HG03139 (cell line): ENCODE results near the gene SPART.

Experiments used
- ATAC-seq: cut with Tn5 transposase; IDR thresholded peaks from one replicate; pipeline ENCODE4 v1.9.1; 2021; ENCODE audit not compliant: unreplicated experiment

Gene SPART, protein sequence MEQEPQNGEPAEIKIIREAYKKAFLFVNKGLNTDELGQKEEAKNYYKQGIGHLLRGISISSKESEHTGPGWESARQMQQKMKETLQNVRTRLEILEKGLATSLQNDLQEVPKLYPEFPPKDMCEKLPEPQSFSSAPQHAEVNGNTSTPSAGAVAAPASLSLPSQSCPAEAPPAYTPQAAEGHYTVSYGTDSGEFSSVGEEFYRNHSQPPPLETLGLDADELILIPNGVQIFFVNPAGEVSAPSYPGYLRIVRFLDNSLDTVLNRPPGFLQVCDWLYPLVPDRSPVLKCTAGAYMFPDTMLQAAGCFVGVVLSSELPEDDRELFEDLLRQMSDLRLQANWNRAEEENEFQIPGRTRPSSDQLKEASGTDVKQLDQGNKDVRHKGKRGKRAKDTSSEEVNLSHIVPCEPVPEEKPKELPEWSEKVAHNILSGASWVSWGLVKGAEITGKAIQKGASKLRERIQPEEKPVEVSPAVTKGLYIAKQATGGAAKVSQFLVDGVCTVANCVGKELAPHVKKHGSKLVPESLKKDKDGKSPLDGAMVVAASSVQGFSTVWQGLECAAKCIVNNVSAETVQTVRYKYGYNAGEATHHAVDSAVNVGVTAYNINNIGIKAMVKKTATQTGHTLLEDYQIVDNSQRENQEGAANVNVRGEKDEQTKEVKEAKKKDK

DNA sequence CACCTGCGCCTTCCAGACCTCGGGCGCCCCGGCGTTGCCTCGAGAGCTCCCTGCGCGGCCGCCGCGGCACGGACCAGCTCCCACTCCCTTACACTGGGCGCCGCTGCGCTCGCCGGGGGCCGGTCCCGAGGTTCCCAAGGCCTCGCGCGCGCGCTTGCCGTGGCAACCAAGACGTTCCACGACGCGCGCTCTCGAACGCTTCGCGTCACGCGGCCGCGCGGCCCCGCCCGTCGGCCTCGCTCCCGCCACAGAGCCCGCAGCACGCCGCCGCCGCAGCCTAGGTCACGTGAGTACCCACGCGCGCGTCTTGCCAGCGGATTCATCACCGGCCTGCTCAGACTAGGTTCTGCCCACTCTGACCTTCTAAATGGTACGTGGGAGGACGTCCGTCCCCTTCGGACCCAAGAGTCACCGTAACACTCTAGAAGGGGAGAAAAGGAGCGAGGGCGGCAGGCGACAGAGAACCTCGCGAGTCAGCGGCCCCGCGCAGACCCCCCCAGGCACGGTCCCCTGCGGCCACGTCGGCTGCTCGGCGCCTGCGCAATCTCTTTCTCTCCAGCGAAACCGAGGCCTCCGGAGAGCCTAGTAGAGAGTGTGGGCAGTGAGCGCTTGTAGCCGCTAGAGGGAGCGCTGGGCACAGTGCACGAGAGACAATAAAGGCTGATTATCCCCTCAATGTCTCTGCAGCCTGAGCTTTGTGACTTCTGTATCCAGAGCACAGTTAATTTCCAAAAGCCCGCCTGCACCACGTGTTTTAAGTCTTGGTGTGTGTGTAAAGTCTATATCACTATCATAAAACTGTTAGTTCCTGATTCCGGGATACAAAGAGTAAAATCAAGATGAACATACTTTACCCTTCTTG is at the start of gene SPART:
Gene SPART, minus strand, starts transcription at position 173 of the 862 bp plus-strand sequence. CDS start 10,564 bp downstream, outside the sequence.
- ATAC-seq = peak; percentile 96

DNA sequence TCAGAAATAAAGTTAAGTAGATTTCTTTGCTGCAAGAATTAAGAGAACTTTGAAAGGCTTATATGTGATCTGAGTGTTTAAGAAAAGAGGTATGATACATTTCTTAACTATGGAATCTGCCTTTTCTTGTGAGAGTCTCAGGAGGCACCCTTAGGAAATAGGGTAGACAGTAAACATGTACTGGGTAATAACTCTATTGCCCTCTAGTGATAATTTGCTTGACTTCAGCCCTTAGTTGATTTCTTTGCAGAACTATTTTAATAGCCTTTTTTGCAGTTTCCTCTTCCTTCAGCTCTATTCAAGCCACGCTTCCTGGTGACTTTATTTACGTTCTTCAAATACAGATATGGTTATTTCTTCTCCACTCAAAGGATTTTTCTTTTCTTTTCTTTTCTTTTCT is 49.1 kb upstream of the SPART start:
- no peak for ATAC-seq

DNA sequence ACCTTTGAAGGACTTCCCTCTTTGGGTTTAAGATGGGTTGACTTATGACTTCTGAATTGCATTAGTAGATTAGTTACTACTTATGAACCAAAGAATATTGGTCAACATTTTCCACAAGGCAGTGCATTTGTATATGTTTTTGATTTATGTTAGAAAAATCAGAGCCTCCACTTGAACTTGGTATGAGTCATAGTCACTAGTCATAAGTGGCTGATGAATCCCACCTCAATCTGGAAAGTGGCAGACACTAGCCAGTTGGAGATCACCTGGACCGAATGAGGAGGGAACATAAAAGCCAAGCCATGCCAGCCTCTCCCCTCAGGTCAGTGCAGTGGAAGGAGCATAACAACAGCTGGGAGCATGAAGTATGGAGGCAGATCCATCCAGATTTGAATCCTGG is 39.3 kb upstream of the SPART start:
- ATAC-seq = no peak

DNA sequence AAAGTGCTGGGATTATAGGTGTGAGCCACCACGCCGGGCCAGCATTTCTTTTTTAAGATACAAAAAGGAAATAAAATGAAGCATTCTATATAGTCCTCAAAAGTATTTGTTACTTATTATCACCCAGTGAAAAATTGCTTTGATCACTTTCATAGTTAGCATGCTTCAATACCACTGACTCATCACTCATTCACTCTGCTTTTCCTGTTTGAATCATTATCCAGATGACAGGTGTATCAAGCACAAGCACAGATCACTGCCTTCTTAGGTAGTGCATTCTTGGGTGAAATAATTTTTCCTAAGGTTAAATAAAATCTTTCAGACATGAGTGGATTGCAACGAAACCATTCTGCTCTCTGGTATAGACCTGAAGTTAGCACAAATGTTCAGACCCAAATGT is 35.8 kb upstream of the SPART start:
- no peak for ATAC-seq

DNA sequence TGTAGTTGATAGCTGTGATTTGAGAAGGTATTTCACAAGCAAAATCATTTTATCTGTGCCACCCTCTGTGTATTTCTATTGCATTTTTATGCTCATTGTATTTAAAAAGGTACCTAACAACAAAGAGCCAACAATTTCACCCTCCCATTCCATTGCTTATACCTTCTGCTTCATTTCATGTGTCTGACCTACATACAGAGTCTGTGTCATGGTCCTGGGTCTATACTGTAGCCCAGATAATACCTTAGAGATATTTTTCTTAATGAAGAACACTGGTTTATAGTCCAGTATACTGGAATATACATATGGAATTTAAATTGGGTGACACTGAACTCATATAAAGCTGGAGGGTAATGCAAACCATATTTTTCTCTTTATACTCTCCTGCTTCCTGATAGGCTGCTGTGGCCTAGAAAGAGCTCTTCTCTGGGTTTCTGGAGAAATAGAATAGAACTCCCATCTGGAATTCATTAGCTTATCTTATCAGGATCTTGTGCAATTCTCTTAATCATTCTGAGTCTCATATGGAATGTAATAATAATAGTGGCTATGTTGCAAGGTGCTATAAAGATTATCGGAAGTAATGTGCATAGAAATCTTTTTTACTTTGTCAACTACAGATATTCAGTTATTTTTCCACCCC is 31.8 kb upstream of the SPART start:
- no peak for ATAC-seq

DNA sequence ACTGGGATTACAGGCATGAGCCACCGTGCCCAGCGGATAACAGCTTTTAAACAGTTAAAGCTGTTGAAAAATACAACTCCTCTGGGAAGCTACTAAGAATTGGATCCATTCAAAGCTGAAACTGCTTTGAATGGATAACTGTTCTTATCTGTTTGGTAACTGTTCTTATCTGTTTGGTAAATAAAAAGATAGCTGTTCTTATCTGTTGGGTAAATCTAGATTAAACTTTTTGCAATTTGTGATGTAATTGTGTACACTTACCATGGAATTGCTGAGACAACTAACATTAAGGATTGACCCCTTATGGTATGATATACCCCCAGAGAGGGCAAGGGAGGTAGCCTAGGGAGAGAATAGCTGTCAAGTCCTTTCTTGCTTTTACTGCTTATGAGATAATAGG is 27.9 kb upstream of the SPART start:
- ATAC-seq = no peak

DNA sequence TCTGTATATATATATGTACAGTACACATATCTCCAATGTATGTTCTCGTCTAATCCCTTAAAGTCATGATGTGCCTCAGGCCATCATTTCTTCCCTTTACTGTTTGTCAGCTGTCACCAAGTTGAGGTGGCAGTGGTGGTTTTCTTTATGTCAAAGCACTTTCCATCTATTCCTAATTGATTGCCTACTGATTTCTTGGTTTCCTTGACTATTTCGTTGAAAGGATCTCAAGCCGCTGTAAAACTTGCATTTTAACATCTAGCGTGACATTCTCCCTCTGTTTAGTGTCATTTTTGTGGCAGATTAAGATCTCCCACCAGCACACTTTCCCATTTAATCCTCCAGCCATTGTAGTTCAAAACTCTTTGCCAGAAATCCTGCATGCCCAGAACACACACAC is 25.0 kb upstream of the SPART start:
- ATAC-seq = no peak

DNA sequence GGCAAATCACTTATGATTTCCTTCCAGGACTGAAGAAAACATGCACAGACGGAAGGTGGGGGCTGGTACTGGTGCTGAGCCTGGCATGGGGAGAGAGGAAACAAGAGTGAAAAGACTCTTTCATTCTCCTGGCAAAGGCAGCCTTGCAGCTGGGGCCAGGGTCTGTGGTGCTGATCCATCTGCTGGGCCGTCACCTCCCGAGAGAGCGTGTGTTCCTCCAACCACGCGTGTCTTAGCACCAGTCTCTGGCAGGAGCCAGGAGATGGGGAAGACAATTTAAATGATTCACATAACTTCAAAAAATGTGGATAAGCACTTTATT is 23.9 kb upstream of the SPART start:
- ATAC-seq = no peak

DNA sequence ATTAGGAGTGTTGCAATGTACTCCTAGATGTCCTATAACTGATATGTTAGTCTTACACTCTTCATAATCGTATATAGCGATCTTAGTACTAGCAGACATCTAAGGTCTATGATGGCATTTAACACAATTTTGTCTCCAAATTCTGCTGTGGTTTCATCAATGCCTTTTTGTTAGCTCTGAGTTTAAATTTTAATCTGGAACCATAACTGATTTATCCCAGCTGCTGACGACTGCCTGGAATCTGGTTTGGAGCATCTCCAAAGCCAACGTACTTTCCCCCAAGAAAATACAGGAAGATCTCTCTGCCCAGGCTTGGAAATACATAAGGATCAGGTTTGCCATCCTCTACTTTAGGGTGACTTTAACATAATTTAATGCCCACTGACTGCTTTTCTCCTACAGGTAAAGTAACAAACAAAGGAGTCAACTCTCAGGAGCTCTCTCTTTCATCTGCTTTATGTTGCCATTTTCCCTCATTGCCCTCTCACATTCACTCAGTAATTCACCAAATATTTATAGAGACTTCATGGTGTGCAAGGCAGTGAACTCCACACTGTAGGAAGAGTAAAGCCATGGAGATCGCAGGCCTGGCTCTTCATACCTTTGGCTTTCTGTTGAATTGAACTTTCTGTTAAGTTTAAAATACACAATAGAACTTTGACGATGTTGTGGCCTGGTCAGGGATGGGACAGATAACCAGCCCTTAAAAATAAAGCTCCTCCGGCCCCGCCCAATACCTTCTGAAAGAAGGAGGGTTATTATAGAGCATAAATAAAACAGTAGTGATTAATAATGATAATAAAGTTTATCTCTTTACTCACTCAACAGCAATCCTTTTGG is 23.3 kb upstream of the SPART start:
- no peak for ATAC-seq

DNA sequence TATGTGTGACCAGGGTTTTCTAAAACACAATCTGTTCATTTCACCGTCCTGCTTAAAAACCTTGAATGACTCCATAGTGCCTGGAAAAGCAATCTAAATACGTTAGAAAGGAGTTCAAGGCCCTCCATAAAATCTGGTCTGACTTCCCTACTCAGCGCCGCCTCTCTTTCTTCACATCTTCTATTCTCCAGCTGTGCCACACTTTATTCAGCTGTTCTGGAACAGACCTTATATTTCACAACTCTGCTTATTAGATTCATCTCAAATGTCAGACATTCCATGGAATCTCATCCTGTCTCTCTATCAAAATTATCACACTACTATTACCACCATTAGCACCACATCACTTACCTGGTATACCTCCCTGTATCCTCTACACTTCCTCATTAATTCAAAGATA is 19.8 kb upstream of the SPART start:
- no peak for ATAC-seq

DNA sequence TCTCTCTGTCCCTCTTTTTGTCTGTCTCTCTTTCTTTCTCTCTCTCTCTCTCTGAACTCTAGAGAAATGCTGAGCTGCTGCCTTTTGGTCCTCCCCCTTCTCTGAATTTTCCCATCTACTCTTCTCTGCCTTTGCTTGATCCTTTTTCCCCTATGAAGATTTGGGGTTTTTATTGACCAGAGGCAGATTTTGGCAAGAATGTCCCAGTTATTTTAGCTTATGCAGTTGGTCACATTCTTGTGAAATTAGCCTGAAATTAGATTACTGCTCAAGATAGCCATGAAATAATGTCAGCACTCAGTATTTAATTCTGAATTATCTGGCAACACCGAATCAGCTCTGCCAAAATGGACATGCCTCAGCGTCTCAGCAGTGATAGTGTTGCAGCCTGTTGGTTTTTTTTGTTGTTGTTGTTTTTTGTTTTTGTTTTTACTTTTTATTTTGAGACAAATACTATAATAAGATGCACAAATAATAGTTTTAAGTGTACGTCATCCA is 17.2 kb upstream of the SPART start:
- ATAC-seq = no peak

DNA sequence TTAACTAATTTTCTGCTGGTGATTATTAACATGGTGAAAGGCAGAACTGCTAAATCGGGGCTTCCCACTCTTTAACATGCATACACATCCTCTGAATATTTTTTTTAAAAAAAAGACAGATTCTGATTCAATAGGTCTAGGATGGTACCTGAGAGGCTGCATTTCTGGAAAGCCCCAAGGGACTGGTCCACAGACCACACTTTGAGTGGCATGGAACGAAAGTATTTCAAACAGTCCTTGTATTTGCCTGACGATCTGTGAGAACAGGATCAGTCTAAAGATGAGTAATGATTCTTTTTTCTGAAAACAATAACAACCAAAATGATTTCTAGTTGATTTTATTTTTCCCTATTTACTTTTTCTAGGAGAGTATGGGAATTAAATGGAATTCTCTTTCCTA is 16.7 kb upstream of the SPART start:
- no peak for ATAC-seq

DNA sequence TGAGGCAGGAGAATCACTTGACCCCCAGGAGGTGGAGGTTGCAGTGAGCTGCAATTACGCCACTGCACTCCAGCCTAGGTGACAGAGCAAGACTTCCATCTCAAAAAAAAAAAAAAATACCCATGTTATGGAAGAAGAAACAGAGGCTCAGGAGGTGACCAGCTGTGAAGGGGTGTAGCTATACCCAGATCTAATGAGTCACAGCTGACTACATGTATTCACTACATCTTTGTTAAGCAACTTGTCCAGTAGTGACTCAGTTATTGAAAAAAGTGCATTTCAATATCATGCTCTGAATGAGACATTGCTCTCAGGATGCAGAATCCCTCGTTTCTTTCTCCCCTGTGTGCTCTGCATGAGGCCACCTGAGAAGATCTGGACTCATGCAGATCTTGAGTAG is 16.1 kb upstream of the SPART start:
- ATAC-seq = no peak

DNA sequence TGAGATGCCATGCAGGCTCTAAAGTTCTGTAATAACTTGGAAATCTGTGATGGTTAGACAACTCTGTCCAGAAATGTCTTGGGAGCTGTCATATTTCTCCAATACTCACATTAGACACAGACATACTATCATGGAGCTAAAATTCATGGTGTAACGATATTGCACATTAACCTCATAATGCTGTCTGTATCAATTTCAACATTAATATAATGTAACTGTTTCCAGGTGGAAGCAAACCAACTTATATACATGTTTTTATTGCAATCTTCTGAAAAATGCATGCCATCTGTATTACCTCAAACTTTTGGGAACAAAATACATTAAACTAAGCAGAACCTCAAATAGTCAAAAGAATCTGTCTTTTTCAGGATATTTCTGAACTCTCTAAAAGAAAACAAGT is 14.7 kb upstream of the SPART start:
- no peak for ATAC-seq

DNA sequence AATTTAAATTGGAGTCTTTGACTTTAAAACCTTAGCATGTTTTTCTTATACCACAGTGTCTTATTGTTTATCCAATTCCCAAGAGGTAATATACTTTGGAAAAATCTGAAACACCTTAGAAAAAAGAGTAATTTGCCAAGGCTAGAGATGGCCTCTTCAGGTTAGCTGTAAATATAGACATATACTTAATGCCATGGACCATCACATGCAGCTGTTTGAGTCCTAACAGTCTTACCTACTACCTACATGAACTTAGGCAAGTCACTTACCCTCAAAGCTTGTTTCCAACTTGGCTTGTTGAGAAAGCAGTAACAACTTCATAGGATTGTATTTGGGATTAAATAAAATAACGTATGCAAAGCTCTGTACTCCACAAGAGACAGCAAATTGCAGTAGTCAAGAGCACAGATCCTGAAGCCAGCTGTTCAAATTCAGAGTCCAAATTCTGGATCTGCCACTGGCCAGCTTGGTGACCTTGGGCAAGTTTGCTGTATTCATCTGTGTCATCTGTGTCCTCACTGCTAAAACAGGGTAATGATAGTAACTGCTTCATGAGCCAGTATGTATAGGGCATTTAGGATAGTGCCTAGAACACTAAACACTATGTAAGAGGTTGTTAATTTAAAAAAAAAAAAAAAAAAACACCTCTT is 13.2 kb upstream of the SPART start:
- no peak for ATAC-seq

DNA sequence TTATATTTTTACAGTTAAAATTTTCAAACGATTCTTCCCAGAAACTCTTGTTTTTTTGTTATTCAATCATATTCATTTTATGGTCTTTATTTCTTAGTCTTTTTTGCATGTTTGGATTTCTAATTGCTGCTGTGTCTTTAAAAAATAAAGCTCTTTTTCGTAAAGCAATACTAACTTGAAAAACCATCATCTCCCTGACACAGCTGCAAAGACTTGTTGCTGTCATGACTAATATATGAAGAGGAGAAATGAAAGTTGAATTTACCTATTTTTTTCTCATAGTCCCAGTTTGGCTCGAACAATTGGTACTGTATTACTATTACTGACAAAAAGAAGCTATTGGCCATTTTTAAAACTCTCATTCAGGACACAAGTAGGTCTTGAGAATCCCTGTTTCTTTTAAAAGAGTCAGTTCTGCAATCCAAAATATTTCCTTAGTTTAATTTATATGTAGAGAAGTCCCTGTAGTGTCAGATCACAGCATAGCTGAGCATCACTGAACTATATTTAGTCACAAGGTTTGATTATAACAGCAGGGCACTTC is 12.1 kb upstream of the SPART start:
- no peak for ATAC-seq

DNA sequence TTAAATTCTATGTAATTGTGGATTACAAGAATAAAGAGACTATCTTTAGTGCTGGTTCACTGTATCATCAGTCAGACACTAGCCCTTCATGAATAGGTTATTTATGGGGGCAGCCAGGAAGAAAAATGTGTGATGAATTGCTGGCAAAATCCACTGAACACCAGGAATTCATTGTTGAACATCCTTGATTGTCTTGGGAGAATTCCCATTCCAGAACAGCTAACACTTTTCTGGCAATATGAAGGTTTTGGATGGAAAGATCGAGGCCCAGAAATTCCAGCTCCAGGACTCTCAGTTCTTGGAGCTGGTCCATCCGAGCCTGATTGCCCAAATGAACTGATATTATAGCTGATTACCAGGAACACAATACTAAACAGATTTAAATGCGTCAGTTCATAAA is 11.5 kb upstream of the SPART start:
- no peak for ATAC-seq

DNA sequence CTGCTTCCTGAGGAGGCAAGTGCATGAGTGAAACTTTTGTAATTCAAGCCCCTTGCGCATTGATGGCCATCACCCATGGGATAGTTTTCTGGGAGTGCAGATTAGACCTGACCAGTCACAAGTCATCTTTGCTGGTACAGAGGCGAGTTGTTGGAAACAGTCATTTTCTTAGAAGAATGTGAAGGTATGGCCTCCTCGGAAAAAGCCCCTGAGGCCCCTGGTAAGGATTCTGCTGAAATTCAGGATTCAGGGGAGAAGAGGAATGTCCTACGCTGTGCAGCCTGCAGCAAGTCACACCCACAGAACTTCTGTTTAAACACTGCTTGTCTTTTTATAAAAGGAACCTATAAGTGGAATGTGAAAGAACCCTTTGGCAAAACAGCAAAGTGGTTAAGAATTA is 11.0 kb upstream of the SPART start:
- no peak for ATAC-seq

DNA sequence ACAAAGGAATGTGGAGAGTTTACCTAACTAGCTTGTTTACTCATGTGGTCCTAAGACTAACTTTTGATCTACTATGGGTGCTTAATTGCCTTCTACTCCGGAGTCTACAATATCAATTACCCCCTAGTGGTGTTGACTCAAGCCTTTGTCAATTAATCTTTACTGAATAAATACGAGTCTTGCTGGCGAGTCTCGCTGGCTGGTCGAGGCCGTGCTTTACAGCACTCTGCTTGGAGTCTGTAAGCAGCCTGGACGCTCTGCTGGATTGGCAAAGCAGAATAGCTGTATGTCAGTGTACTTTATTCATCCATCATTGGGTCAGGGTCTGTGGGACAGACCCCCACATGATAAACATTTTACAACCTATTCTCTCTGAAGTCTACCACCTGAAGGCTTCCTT is 9.9 kb upstream of the SPART start:
- ATAC-seq = no peak

DNA sequence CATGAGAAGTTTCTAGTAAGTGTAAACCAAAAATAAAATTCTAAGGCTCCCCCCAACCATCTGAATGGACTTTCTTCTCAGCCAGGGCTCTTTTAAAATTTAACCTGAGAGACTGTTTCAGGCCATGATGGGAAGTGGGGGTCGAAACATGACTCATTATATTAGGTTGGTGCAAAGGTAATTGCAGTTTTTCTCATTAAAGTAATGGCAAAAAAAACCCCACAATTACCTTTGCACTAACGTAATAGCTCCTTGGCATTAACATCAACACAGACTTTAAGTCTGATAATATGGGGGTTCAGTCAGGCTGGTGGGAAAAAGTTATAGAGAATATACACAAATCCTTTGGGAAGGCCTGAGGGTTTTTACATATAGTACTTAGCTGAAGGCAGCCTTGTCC is 9.4 kb upstream of the SPART start:
- ATAC-seq = no peak
